Thoracic aorta (tissue), 2 donors: ENCODE results near the gene TXNIP. TPM values are rescaled to one million over a fixed set of nuclear protein-coding genes. Genes with fewer than 3 reads are reported as not detected.

ENCODE experiments used
- ATAC-seq: fragments of 150-250 bp; one replicate; pipeline ENCODE4 v1.8.0; 2017; ENCODE audit warnings: low read depth; ENCODE audit not compliant: insufficient number of reproducible peaks, low FRiP score
- DNase-seq: peaks from one replicate; pipeline ENCODE4 v3.0.0-alpha.2; 2020; ENCODE audit warnings: low spot score
- H3K27ac ChIP-seq, 2 donors: fragments of 200-600 bp; sonication (generic); 1 replicate in 1 of 2; 2 replicates in 1 of 2; pipeline ENCODE4 v1.5.1; 2016; ENCODE audit warnings: mild to moderate bottlenecking in 2 of 2, moderate library complexity in 2 of 2
- H3K27me3 ChIP-seq: fragments of 200-600 bp; sonication (generic); replicated peaks from 2 replicates; pipeline ENCODE4 v1.6.0; 2016; ENCODE audit warnings: mild to moderate bottlenecking; ENCODE audit not compliant: insufficient read depth
- H3K36me3 ChIP-seq: fragments of 200-600 bp; sonication (generic); one replicate; pipeline ENCODE4 v1.5.1; 2016
- H3K4me1 ChIP-seq, 2 donors: fragments of 200-600 bp; sonication (generic); 1 replicate in 1 of 2; 2 replicates in 1 of 2; pipeline versions ENCODE4 v1.5.1 to v1.6.0; 2016; ENCODE audit warnings: low read depth in 2 of 2, mild to moderate bottlenecking in 1 of 2; ENCODE audit not compliant: control insufficient read depth in 1 of 2
- H3K4me3 ChIP-seq: fragments of 200-600 bp; sonication (generic); 2 replicates; pipeline ENCODE4 v1.5.1; 2016; ENCODE audit warnings: mild to moderate bottlenecking
- H3K9me3 ChIP-seq: fragments of 200-600 bp; sonication (generic); 2 replicates; pipeline ENCODE4 v1.5.1; 2016
- CTCF ChIP-seq: fragments of 200-600 bp; sonication (generic); IDR thresholded peaks from one replicate; pipeline ENCODE4 v1.5.1; 2019; ENCODE audit warnings: antibody characterized with exemption
- total RNA-seq, 2 donors: library from RNA; depleted of rRNA; stranded (reverse); fragments of >200 nt; gene quantifications; one replicate each; pipeline versions ENCODE4 v1.1.0 to v1.2.3, GENCODE V29; 2016

TXNIP gene
- total RNA-seq, 2 donors from 2014 or later = 423 to 622 TPM

- H3K27ac ChIP-seq = no peak overlapping the region
- no peaks in the 10 kb centered on the region for H3K9me3 ChIP-seq
- no peaks in the 10 kb centered on the region for H3K27me3 ChIP-seq
- TF ChIP-seq CTCF = no peak
- no peak for DNase-seq
- H3K36me3 ChIP-seq = peaks cover 10% of the 10 kb centered on the region
- no peak overlapping the region for H3K4me3 ChIP-seq
- H3K4me1 ChIP-seq = peaks cover 28 to 53% of the 10 kb centered on the region in 2 donors
- ATAC-seq = no peak
Measured at GRCh38 chr1:145951526-145951925, 44.9 kb downstream of the TXNIP start.

DNA sequence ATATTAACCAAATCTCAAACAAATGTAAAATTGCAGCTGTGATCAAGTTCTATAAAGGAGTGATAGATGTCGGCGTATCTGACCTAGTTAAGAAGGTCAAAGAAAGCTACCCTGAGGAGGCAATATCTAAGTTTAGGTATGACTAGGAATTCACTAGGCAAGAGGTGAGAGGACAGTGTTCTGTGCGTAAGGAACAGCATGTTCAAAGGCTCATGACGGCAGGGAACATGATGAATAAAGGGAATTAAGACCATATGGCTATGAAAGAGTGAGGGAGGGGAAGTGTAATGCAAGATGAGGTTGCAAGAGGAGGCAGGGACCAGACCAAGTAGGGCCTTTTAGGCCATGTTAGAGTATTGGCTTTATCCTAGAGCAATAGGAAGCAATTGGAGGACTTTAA, 47.2 kb downstream of the TXNIP start:
- DNase-seq (no peak), ATAC-seq (no peak)
- Histone ChIP-seq H3K4me3 (no peak overlapping the region), H3K4me1 (peaks cover 5 to 38% of the 10 kb centered on the region in 2 donors), H3K9me3 (no peaks in the 10 kb centered on the region), H3K27ac (no peak overlapping the region), H3K27me3 (no peaks in the 10 kb centered on the region), H3K36me3 (peaks cover 18% of the 10 kb centered on the region)
- TF ChIP-seq CTCF = no peak

GRCh38 chr1:145947551-145947950, 48.8 kb downstream of the TXNIP start:
- H3K4me1 ChIP-seq = peaks cover 5 to 28% of the 10 kb centered on the region in 2 donors
- H3K27ac ChIP-seq = no peak overlapping the region
- ATAC-seq (no peak), DNase-seq (no peak)
- H3K36me3 ChIP-seq = peaks cover 21% of the 10 kb centered on the region
- H3K9me3 ChIP-seq = no peaks in the 10 kb centered on the region
- no peak overlapping the region for H3K4me3 ChIP-seq
- no peaks in the 10 kb centered on the region for H3K27me3 ChIP-seq
- TF ChIP-seq CTCF = no peak

GRCh38 chr1:145946477-145946986, 49.8 kb downstream of the TXNIP start:
- no peak for TF ChIP-seq CTCF
- H3K4me3 ChIP-seq = no peak overlapping the region
- no peak overlapping the region for H3K27ac ChIP-seq
- DNase-seq (no peak), ATAC-seq (no peak)
- H3K4me1 ChIP-seq = peaks cover 3 to 20% of the 10 kb centered on the region in 2 donors
- peaks cover 30% of the 10 kb centered on the region for H3K36me3 ChIP-seq
- H3K27me3 ChIP-seq = no peaks in the 10 kb centered on the region
- H3K9me3 ChIP-seq = no peaks in the 10 kb centered on the region

DNA sequence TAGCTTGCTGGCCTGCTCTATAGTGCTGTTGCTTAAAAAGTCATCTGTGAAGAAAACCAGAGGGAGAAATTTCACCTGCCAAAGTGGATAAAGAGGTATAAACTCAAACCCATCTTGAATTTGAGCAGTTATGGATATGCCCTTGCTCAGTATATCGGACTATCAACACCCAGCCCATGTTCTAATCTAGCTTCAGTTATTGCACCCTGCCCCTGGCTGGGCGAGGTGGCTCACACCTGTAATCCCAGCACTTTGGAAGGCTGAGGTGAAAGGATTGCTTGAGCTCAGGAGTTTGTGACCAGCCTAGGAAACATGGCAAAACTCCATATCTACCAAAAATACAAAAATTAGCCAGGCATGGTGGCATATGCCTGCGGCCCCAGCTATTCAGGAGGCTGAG, 51.8 kb downstream of the TXNIP start:
- no peak for DNase-seq
- peaks cover 0 to 17% of the 10 kb centered on the region in 2 donors for H3K4me1 ChIP-seq
- no peak overlapping the region for H3K27ac ChIP-seq
- no peaks in the 10 kb centered on the region for H3K9me3 ChIP-seq
- ATAC-seq = no peak
- no peak for TF ChIP-seq CTCF
- no peaks in the 10 kb centered on the region for H3K27me3 ChIP-seq
- H3K36me3 ChIP-seq = peaks cover 41% of the 10 kb centered on the region
- H3K4me3 ChIP-seq = no peak overlapping the region
